GM13976 (cell line): Measurements from ENCODE around the gene SRPX2.

Experiments used
- DNase-seq: peaks from one replicate; pipeline ENCODE4 v3.0.0; 2012; ENCODE audit warnings: low spot score
- in situ Hi-C: fragments of 300-500 bp; cut with MboI; formaldehyde crosslinking; loops from one replicate; pipeline ENCODE4 v1.12.0; 2022; ENCODE audit warnings: low sequenced_read_pairs, mixed read lengths, inconsistent platforms; ENCODE audit not compliant: unreplicated experiment
- TF ChIP-seq, protein P1 (sequence below): IDR thresholded peaks from 2 replicates; pipeline ENCODE4 v1.5.1; 2012; ENCODE audit warnings: borderline replicate concordance, mild to moderate bottlenecking; ENCODE audit not compliant: insufficient read depth; ENCODE audit errors: extremely low read depth, missing control alignments, control extremely low read depth

Gene SRPX2

GRCh38 chrX:100659431-100660137 lies 15.6 kb downstream of the SRPX2 start:
- in situ Hi-C loops = loop anchor here (25.0 kb wide), 1 partner anchor 147 kb away; no protein-coding TSS in a partner anchor

DNA sequence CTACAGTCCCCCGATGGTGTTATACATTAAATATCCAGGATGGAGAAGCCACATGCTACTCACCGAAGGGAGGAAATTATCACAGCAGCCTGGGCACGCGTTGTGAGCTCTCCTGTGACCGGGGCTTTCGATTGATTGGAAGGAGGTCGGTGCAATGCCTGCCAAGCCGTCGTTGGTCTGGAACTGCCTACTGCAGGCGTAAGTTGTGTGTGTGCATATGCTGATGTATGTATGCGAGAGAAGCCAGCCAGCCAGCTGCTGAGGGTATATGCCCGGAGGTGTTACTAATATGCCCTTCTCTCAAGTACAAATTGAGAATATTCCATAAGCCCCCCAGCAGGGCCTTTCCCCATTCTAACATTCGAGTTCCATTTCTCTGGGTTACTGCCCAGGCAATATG lies 18.2 kb downstream of the SRPX2 start:
- in situ Hi-C loops = loop anchor here (25.0 kb wide), 1 partner anchor 150 kb away; no protein-coding TSS in a partner anchor
- DNase-seq = no peak
- TF ChIP-seq, protein P1, sequence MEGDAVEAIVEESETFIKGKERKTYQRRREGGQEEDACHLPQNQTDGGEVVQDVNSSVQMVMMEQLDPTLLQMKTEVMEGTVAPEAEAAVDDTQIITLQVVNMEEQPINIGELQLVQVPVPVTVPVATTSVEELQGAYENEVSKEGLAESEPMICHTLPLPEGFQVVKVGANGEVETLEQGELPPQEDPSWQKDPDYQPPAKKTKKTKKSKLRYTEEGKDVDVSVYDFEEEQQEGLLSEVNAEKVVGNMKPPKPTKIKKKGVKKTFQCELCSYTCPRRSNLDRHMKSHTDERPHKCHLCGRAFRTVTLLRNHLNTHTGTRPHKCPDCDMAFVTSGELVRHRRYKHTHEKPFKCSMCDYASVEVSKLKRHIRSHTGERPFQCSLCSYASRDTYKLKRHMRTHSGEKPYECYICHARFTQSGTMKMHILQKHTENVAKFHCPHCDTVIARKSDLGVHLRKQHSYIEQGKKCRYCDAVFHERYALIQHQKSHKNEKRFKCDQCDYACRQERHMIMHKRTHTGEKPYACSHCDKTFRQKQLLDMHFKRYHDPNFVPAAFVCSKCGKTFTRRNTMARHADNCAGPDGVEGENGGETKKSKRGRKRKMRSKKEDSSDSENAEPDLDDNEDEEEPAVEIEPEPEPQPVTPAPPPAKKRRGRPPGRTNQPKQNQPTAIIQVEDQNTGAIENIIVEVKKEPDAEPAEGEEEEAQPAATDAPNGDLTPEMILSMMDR = no peak

More at GRCh38 chrX:100659431-100660137, 15.6 kb downstream of the SRPX2 start:
- TF ChIP-seq, protein P1 = no peak
- no peak for DNase-seq

- in situ Hi-C loops = loop anchor here (25.0 kb wide), 1 partner anchor 150 kb away; no protein-coding TSS in a partner anchor
- TF ChIP-seq, protein P1 = no peak
- no peak for DNase-seq
Measured at GRCh38 chrX:100662796-100663195, 18.8 kb downstream of the SRPX2 start.

DNA sequence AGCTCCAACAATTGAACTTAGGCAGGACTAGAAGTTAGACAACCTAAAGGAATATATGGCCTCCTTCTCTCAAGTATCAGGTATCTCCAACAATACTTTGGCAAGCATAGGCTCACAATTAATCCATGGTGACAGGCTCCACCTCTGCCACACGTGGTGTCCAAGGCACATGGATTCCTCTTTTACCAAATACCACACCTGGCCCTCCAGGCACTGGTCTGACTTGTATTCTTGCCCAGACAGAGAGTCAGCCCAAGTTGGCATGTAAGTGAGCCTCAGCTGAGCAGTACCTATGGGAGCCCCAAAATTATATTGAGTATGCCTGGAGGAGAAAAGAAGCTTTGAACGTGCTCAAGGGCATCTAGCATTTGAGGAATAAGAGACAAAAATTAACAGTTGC lies 19.6 kb downstream of the SRPX2 start:
- no peak for DNase-seq
- in situ Hi-C loops = loop anchor here (25.0 kb wide), 1 partner anchor 151 kb away; no protein-coding TSS in a partner anchor
- TF ChIP-seq, protein P1 = no peak

DNA sequence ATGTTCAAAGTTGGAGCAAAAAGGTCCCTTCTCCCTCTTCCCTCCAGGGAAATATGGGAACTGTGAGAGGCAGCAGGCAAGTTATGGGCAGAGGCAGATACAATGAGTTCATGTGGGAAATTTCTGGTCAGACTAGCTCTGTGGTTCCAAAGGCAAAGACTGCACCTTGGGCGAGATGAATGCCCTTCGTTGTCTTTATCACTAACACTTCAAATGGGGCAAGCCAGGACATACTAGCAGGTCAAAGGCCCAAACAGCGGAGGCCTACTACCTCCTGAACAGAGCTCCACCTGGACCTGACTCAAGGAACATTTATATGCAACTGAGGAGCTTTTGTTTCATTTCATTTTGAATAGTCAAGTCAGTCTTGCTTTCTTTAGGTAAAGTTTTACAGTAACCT lies 29.0 kb downstream of the SRPX2 start:
- in situ Hi-C loops = loop anchor here (25.0 kb wide), 1 partner anchor 161 kb away; no protein-coding TSS in a partner anchor
- TF ChIP-seq, protein P1 = no peak
- no peak for DNase-seq

DNA sequence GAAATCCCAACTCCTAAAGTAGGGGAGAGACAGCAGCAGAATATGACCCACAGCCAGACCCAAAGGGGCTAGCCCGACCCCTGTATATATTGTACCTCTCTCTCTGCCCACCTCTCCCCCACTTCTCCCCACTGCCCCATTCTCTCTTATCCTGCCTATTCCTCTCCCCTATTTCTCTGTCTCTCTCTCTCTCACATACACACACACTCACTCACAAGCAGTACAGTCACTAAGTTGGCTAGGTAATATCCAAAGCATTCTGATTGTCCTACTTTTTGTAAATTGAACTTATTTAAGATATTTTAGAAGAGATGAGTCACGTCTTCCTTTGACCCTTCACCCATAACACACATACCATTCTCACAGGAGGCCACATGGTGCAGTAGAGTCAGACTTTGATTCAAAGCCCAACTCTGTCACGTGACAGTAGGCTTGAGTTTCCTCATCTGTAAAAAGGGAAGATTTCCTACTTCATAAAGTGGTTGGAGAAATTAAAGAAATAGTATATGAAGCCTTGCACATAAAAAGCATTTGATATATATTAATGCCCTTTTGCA lies 29.5 kb downstream of the SRPX2 start:
- TF ChIP-seq, protein P1 = no peak
- in situ Hi-C loops = loop anchor here (25.0 kb wide), 1 partner anchor 161 kb away; no protein-coding TSS in a partner anchor
- no peak for DNase-seq
